ENCODE measurements around the gene SRSF1.
"Not testable (repeated sequence)": the region's sequence is repeated elsewhere in the genome, so short reads cannot be mapped to it uniquely, and the experiment has no call there.

SRSF1 gene

GRCh38 chr17:57963149-57963511, 43.9 kb downstream of the SRSF1 start:
- DNase-seq (ENCODE audit: low read depth) = no peak

GRCh38 chr17:57962279-57963148, 44.5 kb downstream of the SRSF1 start:
- no peak for DNase-seq (ENCODE audit: low read depth)

- DNase-seq (ENCODE audit: low read depth) = no peak
These were observed 47.1 kb downstream of the SRSF1 start for GRCh38 chr17:57959929-57960328.

GRCh38 chr17:57958391-57958790, 48.7 kb downstream of the SRSF1 start:
- DNase-seq (ENCODE audit: low read depth) = not testable (repeated sequence)

GRCh38 chr17:57957886-57958285, 49.2 kb downstream of the SRSF1 start:
- no peak for DNase-seq (ENCODE audit: low read depth)

- no peak for DNase-seq (ENCODE audit: low read depth)
These were observed 49.8 kb downstream of the SRSF1 start for GRCh38 chr17:57957120-57957850.

- no peak for DNase-seq (ENCODE audit: low read depth)
These were observed 50.5 kb downstream of the SRSF1 start for GRCh38 chr17:57956291-57957119.

- DNase-seq (ENCODE audit: low read depth) = peak; percentile 28
These were observed 51.7 kb downstream of the SRSF1 start, which contains the start of gene CUEDC1 for GRCh38 chr17:57955183-57955931. TSS of gene CUEDC1 (minus strand) at chr17:57955412. CDS start at chr17:57885564, 69,848 bp downstream.

- DNase-seq (ENCODE audit: low read depth) = no peak
These were observed 52.5 kb downstream of the SRSF1 start for GRCh38 chr17:57954397-57955182.

- DNase-seq (ENCODE audit: low read depth) = no peak
These were observed 53.2 kb downstream of the SRSF1 start for GRCh38 chr17:57953705-57954396.

Data from stimulated activated CD8-positive, alpha-beta memory T cell treated with anti-CD3 and anti-CD28 coated beads, Interleukin-7, amount 100 ng/mL, for 24 hours (primary cell).